A673 (cell line): ENCODE measurements around the gene ACRBP. TPM values are rescaled to one million over a fixed set of nuclear protein-coding genes. Genes with fewer than 3 reads are reported as not detected.

Experiments used
- BruUV-seq: library from RNA; stranded (reverse); fragments of 400-500 nt; replicated peaks from 2 replicates; lab custom pipeline; 2021; lab: Mats Ljungman, UMichigan
- CTCF ChIA-PET: fragments of 300-600 bp; sonication (Branson Sonifier 250); formaldehyde crosslinking; loops from one replicate; lab custom pipeline; 2022; ENCODE audit warnings: antibody characterized with exemption; lab: Charles Lee
- POLR2A ChIA-PET: fragments of 300-600 bp; sonication (Branson Sonifier 250); formaldehyde crosslinking; loops from one replicate; lab custom pipeline; 2022; ENCODE audit warnings: antibody characterized with exemption; ENCODE audit not compliant: low non-redundant PET; lab: Charles Lee
- DNase-seq: peaks from one replicate; pipeline ENCODE4 v3.0.0-alpha.2; 2015; ENCODE audit warnings: low spot score
- H3K27ac ChIP-seq: fragments of 200-600 bp; sonication (generic); 2 replicates; pipeline ENCODE4 v1.5.1; 2016; ENCODE audit warnings: mixed run types, low read depth, mild to moderate bottlenecking, mixed read lengths, antibody characterized with exemption, low read length; ENCODE audit not compliant: poor library complexity, severe bottlenecking
- H3K27me3 ChIP-seq: fragments of 200-600 bp; sonication (generic); replicated peaks from 2 replicates; pipeline ENCODE4 v1.6.1; 2017; ENCODE audit warnings: mixed run types, low read depth, mild to moderate bottlenecking, mixed read lengths, antibody characterized with exemption, low read length; ENCODE audit not compliant: insufficient read depth, poor library complexity
- H3K36me3 ChIP-seq: fragments of 200-600 bp; sonication (generic); 2 replicates; pipeline ENCODE4 v1.6.1; 2016; ENCODE audit warnings: mixed run types, mild to moderate bottlenecking, mixed read lengths, antibody characterized with exemption, low read length; ENCODE audit not compliant: insufficient read depth, poor library complexity, severe bottlenecking
- H3K4me1 ChIP-seq: fragments of 200-600 bp; sonication (generic); 2 replicates; pipeline ENCODE4 v1.6.1; 2017; ENCODE audit warnings: mixed run types, mild to moderate bottlenecking, mixed read lengths, antibody characterized with exemption, low read length; ENCODE audit not compliant: insufficient read depth, poor library complexity, severe bottlenecking
- H3K4me3 ChIP-seq: fragments of 200-600 bp; sonication (generic); 2 replicates; pipeline ENCODE4 v1.5.1; 2016; ENCODE audit warnings: low read depth, mixed run types, mild to moderate bottlenecking, mixed read lengths, low read length; ENCODE audit not compliant: poor library complexity, severe bottlenecking
- H3K9me3 ChIP-seq: fragments of 200-600 bp; sonication (generic); 2 replicates; pipeline ENCODE4 v1.6.1; 2016; ENCODE audit warnings: mixed run types, low read depth, mild to moderate bottlenecking, mixed read lengths, antibody characterized with exemption, low read length; ENCODE audit not compliant: poor library complexity, severe bottlenecking
- EZH2 ChIP-seq: fragments of 200-600 bp; sonication (generic); IDR thresholded peaks from 2 replicates; pipeline ENCODE4 v1.6.1; 2017; ENCODE audit warnings: borderline replicate concordance, low read depth, mild to moderate bottlenecking, mixed read lengths, antibody characterized with exemption, low read length; ENCODE audit not compliant: poor library complexity, severe bottlenecking
- intact Hi-C: fragments of 100-400 bp; cut with micrococcal nuclease; formaldehyde crosslinking; loops from one replicate; pipeline ENCODE4 v1.10.0; 2022; ENCODE audit not compliant: unreplicated experiment
- total RNA-seq: library from RNA; stranded (reverse); gene quantifications from 2 replicates; pipeline ENCODE4 v1.2.3, GENCODE V29; 2021
- TF ChIP-seq, protein P1 (sequence below): fragments of 300-800, 200-600 bp; sonication (generic); conservative IDR thresholded peaks from 2 replicates; pipeline ENCODE4 v1.5.1; 2017; ENCODE audit warnings: low read depth, mild to moderate bottlenecking, antibody characterized with exemption, low read length, moderate library complexity, mixed read lengths

Gene ACRBP
- total RNA-seq, 1 experiment from 2014 or later = 3.0 TPM

GRCh38 chr12:6615802-6616201, 31.4 kb downstream of the ACRBP start:
- H3K4me1 ChIP-seq = peaks cover 24% of the 10 kb centered on the region
- H3K9me3 ChIP-seq = no peaks in the 10 kb centered on the region
- no TSS peak for BruUV-seq
- no peak for DNase-seq
- ChIA-PET POLR2A (no interaction called here), CTCF (no interaction called here)
- H3K27ac ChIP-seq = peak overlapping the region; percentile 70
- no peaks in the 10 kb centered on the region for H3K36me3 ChIP-seq
- intact Hi-C loops = loop anchor here (2.0 to 5.0 kb wide), 4 partner anchors 29 to 211 kb away; partner anchors contain the start of genes P3H3 and ZNF384
- no peaks in the 10 kb centered on the region for H3K27me3 ChIP-seq
- no peak overlapping the region for H3K4me3 ChIP-seq
- TF ChIP-seq, protein P1, sequence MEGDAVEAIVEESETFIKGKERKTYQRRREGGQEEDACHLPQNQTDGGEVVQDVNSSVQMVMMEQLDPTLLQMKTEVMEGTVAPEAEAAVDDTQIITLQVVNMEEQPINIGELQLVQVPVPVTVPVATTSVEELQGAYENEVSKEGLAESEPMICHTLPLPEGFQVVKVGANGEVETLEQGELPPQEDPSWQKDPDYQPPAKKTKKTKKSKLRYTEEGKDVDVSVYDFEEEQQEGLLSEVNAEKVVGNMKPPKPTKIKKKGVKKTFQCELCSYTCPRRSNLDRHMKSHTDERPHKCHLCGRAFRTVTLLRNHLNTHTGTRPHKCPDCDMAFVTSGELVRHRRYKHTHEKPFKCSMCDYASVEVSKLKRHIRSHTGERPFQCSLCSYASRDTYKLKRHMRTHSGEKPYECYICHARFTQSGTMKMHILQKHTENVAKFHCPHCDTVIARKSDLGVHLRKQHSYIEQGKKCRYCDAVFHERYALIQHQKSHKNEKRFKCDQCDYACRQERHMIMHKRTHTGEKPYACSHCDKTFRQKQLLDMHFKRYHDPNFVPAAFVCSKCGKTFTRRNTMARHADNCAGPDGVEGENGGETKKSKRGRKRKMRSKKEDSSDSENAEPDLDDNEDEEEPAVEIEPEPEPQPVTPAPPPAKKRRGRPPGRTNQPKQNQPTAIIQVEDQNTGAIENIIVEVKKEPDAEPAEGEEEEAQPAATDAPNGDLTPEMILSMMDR = no peak
- TF ChIP-seq EZH2 = no peak

DNA sequence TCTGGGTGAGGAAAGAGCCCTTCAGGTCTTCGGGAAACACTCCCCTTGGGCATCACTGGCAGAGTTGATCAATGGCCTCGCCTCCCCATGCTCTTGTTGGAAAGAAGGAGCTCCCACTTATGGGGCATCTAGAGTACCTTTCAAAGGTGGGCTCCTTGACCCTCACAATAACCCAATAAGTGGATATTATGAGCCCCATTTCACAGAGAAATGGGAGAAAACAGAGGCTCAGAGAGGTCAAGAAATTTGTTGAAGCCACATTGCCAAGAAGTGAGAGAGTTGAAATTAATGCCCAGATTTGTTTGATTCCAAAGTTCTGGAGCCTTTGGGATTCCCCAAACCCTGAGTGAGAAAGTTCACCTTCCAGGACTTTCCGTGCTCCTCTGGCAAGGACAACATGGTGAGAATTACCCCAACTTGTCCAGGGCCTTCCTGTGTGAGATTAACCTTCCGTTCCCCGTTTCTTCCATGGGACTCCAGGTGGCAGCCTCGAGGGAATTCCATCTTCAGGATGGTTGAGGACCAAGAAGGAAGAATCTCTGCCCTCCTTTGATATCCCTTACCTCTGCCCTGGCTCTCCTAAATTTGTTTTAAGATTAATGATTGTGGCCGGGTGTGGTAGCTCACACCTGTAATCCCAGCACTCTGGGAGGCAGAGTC, 32.6 kb downstream of the ACRBP start:
- intact Hi-C loops = loop anchor here (2.0 to 5.0 kb wide), 3 partner anchors 30 to 213 kb away; partner anchors contain the start of gene P3H3
- H3K36me3 ChIP-seq = no peaks in the 10 kb centered on the region
- no peak overlapping the region for H3K4me3 ChIP-seq
- H3K27me3 ChIP-seq = no peaks in the 10 kb centered on the region
- POLR2A ChIA-PET = no interaction called here
- H3K4me1 ChIP-seq = peaks cover 24% of the 10 kb centered on the region
- no TSS peak for BruUV-seq
- peak overlapping the region; percentile 80 for H3K27ac ChIP-seq
- CTCF ChIA-PET = interaction anchor here (0.5 kb wide), 1 partner anchor 272 kb away, joined by 3 read pairs; no protein-coding TSS in a partner anchor
- peak; percentile 47 for DNase-seq
- TF ChIP-seq EZH2 = no peak
- TF ChIP-seq, protein P1 = no peak
- no peaks in the 10 kb centered on the region for H3K9me3 ChIP-seq

GRCh38 chr12:6613776-6614512, 33.3 kb downstream of the ACRBP start:
- Histone ChIP-seq H3K9me3 (no peaks in the 10 kb centered on the region), H3K4me1 (peaks cover 24% of the 10 kb centered on the region), H3K36me3 (no peaks in the 10 kb centered on the region), H3K4me3 (no peak overlapping the region), H3K27ac (peak overlapping the region; percentile 80), H3K27me3 (no peaks in the 10 kb centered on the region)
- DNase-seq = peak; percentile 91
- ChIA-PET CTCF (interaction anchor here (1.2 kb wide), 1 partner anchor 75 kb away, joined by 9 read pairs; the partner anchor contains the start of gene ZNF384), POLR2A (interaction anchor here (0.6 to 0.7 kb wide), 4 partner anchors 17 to 88 kb away, joined by 4 to 15 read pairs (median 6); partner anchors contain the start of gene GAPDH)
- no TSS peak for BruUV-seq
- TF ChIP-seq, protein P1 = 0 out of 2 replicates have a peak, but pooled peaks have one; percentile 10
- TF ChIP-seq EZH2 = no peak
- intact Hi-C loops = loop anchor here (2.0 kb wide), 1 partner anchor 31 kb away; no protein-coding TSS in a partner anchor
